Hindlimb muscle (tissue), 1 donor: ENCODE measurements around the gene PIGBOS1. TPM values are rescaled to one million over a fixed set of nuclear protein-coding genes. Genes with fewer than 3 reads are reported as not detected.
"Not testable (repeated sequence)": the region's sequence is repeated elsewhere in the genome, so short reads cannot be mapped to it uniquely, and the experiment has no call there.

Experiments used
- DNase-seq: peaks from one replicate; pipeline ENCODE4 v3.0.0-alpha.2; 2013
- polyA plus RNA-seq: library from polyadenylated mRNA; unstranded; fragments of 120-200 nt; gene quantifications from one replicate; pipeline ENCODE4 v1.2.1, GENCODE V29; 2013; ENCODE audit not compliant: insufficient read length

Gene PIGBOS1
- polyA plus RNA-seq, 1 donor: 14.4 TPM

- DNase-seq: peak; percentile 82
Measured at GRCh38 chr15:55290528-55291057, 28.3 kb downstream of the PIGBOS1 start.

- DNase-seq: peak; percentile 69
Measured at GRCh38 chr15:55289746-55290527, 29.0 kb downstream of the PIGBOS1 start, which contains the start of gene RAB27A. Gene RAB27A (minus strand): TSS chr15:55289813. CDS start chr15:55234934, 54,879 bp downstream.

- DNase-seq: peak; percentile 43
Measured at GRCh38 chr15:55289011-55289745, 29.7 kb downstream of the PIGBOS1 start.

- DNase-seq: no peak
Measured at GRCh38 chr15:55288006-55288717, 30.8 kb downstream of the PIGBOS1 start.

- DNase-seq: not testable (repeated sequence)
Measured at GRCh38 chr15:55286442-55287189, 32.3 kb downstream of the PIGBOS1 start.

- no peak for DNase-seq
Measured at GRCh38 chr15:55284426-55284825, 34.5 kb downstream of the PIGBOS1 start.

- no peak for DNase-seq
Measured at GRCh38 chr15:55283379-55284147, 35.4 kb downstream of the PIGBOS1 start.

- no peak for DNase-seq
Measured at GRCh38 chr15:55282284-55282833, 36.6 kb downstream of the PIGBOS1 start.

GRCh38 chr15:55281517-55282228, 37.2 kb downstream of the PIGBOS1 start:
- no peak for DNase-seq

GRCh38 chr15:55280589-55280988, 38.3 kb downstream of the PIGBOS1 start:
- not testable (repeated sequence) for DNase-seq

- no peak for DNase-seq
Measured at GRCh38 chr15:55279746-55280351, 39.1 kb downstream of the PIGBOS1 start.

GRCh38 chr15:55279100-55279745, 39.7 kb downstream of the PIGBOS1 start:
- DNase-seq: no peak

GRCh38 chr15:55277715-55278114, 41.2 kb downstream of the PIGBOS1 start:
- no peak for DNase-seq

- DNase-seq: no peak
Measured at GRCh38 chr15:55277116-55277564, 41.8 kb downstream of the PIGBOS1 start.

GRCh38 chr15:55276324-55276723, 42.6 kb downstream of the PIGBOS1 start:
- no peak for DNase-seq

- no peak for DNase-seq
Measured at GRCh38 chr15:55270291-55270690, 48.6 kb downstream of the PIGBOS1 start.

- no peak for DNase-seq
Measured at GRCh38 chr15:55268176-55268695, 50.7 kb downstream of the PIGBOS1 start.

GRCh38 chr15:55267401-55268175, 51.3 kb downstream of the PIGBOS1 start:
- no peak for DNase-seq
